EH (cell line): ENCODE data around the gene UBAC2.

Source experiments
- DNase-seq: peaks from one replicate; pipeline ENCODE4 v3.0.0-alpha.2; 2015; ENCODE audit warnings: low read depth

UBAC2 gene

GRCh38 chr13:99313501-99313900 is 112.8 kb downstream of the UBAC2 start:
- peak; percentile 36 for DNase-seq

DNA sequence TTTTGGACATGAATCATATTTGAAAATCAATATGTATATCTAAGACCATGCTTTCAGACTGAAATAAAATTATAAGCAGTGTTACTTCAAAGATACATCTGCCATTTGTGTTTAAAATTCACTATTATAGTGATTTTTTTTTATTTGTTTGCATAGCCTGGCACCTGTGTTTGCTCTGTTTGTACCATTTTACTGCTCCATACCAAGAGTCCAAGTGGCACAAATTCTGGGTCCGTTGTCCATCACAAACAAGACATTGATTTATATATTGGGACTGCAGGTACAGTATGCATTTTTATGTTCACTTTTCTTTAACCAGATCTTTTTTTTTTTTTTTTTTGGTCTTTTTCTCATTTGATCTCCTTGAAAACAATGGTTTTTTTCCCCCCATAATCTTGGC is 113.3 kb downstream of the UBAC2 start:
- DNase-seq: no peak

DNA sequence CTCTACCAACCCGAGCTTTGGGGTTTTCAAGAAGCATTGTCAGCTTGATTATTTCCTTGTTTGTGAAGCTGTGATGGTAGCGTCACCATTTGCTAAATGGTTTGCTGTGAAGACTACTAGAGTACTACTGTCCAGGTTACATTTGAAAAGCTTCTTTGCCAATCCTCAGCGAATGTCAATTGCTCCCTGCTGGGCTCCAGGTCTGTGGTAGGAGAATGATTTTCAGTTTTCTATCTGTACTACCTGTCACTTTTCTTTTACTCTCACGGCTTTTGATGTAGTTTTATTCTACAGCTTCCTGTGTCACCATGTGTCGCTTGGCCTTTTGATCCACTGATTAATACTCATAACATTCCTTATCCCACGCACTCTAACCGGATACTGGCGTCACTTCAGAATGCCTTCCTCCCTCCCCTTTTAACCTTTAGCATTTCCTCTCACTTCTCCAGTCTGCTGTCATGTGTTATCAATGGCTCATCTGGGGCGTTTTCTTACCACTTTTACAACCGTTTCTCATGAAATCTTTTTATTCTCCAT is 114.1 kb downstream of the UBAC2 start:
- peak; percentile 78 for DNase-seq

- DNase-seq: no peak
Observed at GRCh38 chr13:99315186-99315585, 114.5 kb downstream of the UBAC2 start.

- no peak for DNase-seq
Observed at GRCh38 chr13:99316224-99316623, 115.6 kb downstream of the UBAC2 start.

GRCh38 chr13:99316657-99317256 is 116.1 kb downstream of the UBAC2 start:
- DNase-seq: no peak

GRCh38 chr13:99320693-99321481 is 120.2 kb downstream of the UBAC2 start:
- peak; percentile 81 for DNase-seq

DNA sequence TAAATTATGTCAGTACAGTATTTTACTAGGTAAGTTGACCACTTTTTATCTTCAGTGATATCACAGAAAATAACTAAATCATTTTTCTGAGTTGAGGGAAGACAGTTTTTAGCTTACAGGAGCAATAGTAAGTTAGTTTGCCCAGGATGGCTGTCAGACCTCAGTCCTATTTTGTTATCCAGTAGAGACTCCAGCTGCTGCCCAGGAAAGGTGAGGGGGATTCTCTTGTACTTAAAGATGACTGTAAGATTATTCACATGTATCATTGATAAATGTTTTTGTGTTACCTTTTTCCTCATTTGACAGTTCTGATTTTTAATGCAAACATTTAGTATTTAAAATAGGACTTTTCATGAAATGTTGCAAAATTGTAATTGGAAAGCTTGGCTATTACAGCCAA is 121.1 kb downstream of the UBAC2 start:
- DNase-seq: no peak

DNA sequence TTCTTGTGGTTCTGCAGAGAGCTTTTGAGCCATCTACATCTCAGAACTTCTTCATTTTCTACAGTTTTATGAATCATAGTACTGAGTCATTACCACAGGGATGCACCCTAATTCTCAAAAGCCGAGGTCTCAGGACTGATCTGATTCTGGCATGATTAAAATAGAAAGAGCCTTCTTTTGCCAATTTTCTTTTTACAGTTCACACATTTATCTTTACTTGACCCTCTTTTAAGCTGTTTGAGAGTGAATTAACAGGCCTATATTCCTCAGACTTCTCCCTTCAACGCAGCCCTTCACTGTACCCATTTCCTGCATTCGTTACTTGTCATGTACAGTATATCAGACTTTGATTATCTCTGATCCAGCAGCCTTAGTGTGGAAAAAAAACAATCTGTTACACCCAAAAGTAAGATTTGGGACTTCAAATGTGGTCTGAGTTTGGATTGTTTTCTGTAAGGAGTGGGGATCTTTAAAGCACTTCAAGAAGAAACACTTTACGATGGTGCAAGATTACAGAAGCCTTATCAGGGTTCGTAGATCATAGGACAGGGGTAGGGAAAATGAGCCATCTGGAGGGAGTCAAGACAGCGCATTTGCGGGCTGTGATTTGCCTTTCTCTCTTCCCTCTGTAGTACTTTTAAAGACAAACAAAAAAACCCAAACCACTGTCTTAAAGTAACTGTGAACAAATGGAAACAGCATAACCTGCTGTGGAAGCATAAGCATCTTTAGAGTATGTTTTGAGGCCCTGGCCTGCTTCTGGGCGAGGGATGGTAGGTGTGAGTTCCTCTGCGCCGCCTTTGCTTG is 121.8 kb downstream of the UBAC2 start:
- peak; percentile 91 for DNase-seq

- peak; percentile 51 for DNase-seq
Observed at GRCh38 chr13:99323488-99323887, 122.8 kb downstream of the UBAC2 start.

- DNase-seq: no peak
Observed at GRCh38 chr13:99326012-99326411, 125.4 kb downstream of the UBAC2 start.

DNA sequence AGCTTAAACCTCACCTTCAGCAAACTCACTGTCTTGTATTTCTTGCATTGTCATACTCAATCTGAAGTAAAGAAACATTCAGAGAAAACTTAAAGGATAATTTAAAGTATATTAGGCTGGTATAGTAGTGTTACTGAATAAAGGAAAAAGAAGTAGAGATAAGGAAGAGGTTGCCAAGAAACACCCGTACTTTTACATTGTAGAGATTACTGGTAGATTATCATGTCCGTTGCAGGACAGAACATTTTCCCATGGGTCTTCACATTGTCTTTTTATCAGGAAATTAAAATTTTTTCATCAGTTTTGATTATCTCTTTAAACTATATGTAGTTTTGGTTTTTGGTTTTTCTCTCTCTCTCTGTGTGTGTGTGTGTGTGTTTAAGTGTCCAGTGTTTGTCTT is 126.5 kb downstream of the UBAC2 start:
- no peak for DNase-seq

- DNase-seq: no peak
Observed at GRCh38 chr13:99327761-99328160, 127.1 kb downstream of the UBAC2 start.

DNA sequence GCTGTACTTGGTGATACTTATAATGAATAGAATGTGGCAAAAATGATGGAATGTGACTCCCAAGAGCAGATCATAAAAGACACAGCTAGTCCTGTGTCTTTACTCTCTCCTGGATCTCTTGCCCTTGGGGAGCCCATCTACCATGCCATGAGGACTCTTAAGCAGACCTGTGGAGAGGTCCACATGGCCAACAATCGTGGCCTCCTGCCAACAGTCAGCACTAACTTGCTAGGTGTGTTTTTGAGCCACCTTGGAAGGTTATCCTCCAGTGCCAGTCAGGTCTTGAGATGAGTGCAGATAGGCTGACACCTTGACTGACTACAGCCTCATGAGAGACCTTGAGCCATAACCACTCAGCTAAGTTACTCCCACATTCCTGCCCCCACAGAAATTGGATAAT is 128.8 kb downstream of the UBAC2 start:
- no peak for DNase-seq

- DNase-seq: no peak
Observed at GRCh38 chr13:99330942-99331341, 130.3 kb downstream of the UBAC2 start.

GRCh38 chr13:99331881-99332293 is 131.2 kb downstream of the UBAC2 start:
- no peak for DNase-seq

DNA sequence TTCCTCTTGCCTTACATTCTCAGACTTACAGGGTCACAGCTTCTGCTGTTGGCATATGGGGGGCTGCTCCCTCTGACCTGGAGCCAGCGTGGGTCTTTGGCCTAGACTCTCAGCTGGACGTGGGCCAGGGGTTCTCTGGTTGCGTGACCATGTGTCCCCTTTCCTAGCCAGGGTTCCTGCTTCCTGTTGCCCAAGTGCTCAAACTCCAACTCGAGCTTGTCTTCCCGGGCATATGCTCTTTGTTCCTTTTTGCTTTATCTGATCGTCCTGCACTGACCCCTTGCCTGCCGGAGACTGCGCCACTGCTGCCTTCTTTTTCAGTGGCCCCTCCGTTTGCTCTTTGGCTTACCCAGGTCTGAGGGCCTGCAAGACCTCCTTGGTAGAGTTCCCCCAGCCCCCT is 131.8 kb downstream of the UBAC2 start:
- DNase-seq: no peak

DNA sequence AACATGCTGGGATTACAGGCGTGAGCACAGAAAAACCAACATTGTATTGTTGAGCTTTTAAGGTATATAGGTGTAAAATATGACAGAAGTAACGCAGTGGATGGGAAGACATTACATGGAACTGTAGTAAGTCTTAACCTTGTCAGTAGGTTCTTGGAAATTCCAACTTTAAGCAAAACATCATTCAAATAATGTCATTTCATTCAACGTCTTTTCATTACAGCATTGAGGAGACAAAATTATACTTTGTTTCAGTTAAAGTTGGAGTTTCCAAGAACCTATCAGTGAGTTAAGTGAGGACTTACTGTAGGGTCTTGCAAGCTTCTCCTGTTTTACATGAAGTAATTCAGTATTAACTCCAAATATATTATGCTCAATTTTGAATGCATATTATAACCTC is 133.6 kb downstream of the UBAC2 start:
- DNase-seq: no peak

GRCh38 chr13:99335087-99335486 is 134.4 kb downstream of the UBAC2 start:
- no peak for DNase-seq

DNA sequence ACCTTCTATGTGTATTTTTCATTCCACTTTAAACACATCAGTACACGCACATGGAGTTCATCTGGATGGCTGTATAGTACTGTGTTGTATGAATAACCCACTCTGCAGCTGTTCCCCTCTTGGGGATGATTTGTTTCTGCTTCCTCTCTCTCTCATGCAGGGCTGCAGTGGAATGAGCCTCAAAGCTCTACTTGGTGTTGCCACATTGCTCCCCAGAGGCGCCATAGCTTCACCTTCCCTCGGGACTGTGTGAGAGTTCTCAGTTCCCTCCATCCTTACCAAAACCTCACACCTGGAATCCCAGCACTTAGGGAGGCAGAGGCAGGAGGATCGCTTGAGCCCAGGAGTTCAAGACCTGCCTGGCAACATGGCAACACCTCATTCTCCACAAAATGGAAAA is 134.9 kb downstream of the UBAC2 start:
- no peak for DNase-seq

- no peak for DNase-seq
Observed at GRCh38 chr13:99339230-99339721, 138.6 kb downstream of the UBAC2 start.

DNA sequence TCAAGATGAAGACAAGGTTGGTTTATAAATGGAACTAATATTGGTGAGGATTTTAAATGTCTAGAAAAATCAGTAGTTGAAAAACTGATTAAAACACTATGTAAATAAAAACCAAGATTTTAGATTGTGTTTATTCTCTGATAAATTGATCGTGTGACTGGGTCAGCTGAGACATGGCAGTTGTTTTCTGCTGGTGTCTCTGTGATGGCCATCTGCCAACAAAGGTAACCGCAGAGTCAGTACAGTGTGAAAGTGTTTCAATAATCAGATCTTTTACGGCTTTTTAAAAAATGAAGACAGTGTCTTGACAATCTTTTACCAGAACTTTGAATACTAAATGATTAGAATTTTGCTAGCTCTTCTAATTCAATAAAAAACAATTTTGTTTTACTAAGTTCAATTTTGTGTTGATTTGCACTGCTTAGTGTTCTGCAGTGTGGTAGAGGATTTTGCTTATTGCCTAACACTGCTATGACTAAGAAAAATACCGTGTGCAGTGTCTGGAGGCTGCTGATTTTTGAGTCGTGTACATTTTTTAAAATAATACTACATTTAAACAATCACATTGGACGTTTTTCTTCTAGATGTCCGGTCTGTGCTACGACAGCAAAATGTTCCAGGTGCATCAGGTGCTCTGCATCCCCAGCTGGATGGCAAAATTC is 139.2 kb downstream of the UBAC2 start:
- peak; percentile 30 for DNase-seq
